ENCODE data around the gene ITGB5. TPM values are rescaled to one million over a fixed set of nuclear protein-coding genes. Genes with fewer than 3 reads are reported as not detected.

ITGB5 gene
- total RNA-seq, 1 experiment from 2014 or later: 146 TPM

DNA sequence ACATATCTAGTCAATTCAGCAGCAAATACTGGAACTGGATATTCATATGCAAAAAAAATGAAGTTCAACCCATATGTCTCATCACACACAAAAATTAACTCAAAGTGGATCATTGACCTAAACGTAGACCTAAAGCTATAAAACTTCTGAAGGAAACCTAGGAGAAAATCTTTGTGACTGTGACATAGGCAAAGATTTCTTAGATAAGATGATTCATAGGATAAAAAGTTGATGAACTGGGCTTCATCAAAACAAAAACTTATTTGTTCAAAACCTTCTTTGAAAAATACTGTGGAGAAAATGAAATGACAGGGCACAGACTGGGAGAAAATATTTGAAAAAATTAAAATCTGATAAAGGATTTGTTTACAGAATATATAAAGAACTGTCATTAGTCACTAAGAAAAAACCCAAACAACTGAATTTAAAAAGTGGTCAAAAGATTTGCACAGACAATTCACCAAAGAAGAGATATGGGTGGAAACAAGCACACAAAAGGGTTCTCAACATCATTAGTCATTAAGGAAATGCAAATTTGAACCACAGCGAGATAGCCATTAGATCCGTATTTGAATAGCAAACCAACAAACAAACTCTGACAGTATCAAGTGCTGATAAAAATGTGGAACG lies 62.8 kb downstream of the ITGB5 start:
- no peak overlapping the region for H3K27ac ChIP-seq (ENCODE audit: insufficient read length, low read depth, low read length)
- H3K36me3 Mint-ChIP-seq (ENCODE audit: insufficient read depth in 1 of 3, low read depth in 3 of 3): peaks cover 28 to 37% (median 34%) of the 10 kb centered on the region in 3 experiments
- no CpG with 5 or more reads among the region's 4 CpGs for WGBS (ENCODE audit: extremely low coverage, insufficient read length, low lambda C conversion rate)

More for the DNA sequence above, 62.8 kb downstream of the ITGB5 start:
- H3K18ac ChIP-seq (ENCODE audit: insufficient read length, low read depth, low read length): no peak overlapping the region
- no peaks in the 10 kb centered on the region for H3K79me1 ChIP-seq (ENCODE audit: insufficient read depth, low read depth, low read length, poor library complexity, severe bottlenecking)
- Mint-ChIP-seq H3K4me3 (no peak overlapping the region), H3K27ac (no peak overlapping the region; a peak in 1 of 7 replicates), H3K9me3 (no peaks in the 10 kb centered on the region), H3K27me3 (ENCODE audit: low read depth) (no peaks in the 10 kb centered on the region), H3K4me1 (peaks cover 44 to 52% of the 10 kb centered on the region in 2 experiments)
- no peak overlapping the region for H3K56ac ChIP-seq (ENCODE audit: insufficient read length, low read depth, low read length)
- no peaks in the 10 kb centered on the region for H3K23me2 ChIP-seq (ENCODE audit: insufficient read length, low read depth, low read length, poor library complexity, severe bottlenecking)
- TF ChIP-seq, protein P1, sequence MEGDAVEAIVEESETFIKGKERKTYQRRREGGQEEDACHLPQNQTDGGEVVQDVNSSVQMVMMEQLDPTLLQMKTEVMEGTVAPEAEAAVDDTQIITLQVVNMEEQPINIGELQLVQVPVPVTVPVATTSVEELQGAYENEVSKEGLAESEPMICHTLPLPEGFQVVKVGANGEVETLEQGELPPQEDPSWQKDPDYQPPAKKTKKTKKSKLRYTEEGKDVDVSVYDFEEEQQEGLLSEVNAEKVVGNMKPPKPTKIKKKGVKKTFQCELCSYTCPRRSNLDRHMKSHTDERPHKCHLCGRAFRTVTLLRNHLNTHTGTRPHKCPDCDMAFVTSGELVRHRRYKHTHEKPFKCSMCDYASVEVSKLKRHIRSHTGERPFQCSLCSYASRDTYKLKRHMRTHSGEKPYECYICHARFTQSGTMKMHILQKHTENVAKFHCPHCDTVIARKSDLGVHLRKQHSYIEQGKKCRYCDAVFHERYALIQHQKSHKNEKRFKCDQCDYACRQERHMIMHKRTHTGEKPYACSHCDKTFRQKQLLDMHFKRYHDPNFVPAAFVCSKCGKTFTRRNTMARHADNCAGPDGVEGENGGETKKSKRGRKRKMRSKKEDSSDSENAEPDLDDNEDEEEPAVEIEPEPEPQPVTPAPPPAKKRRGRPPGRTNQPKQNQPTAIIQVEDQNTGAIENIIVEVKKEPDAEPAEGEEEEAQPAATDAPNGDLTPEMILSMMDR (conservative IDR thresholded peaks at IDR 0.05): no peak
- no peaks in the 10 kb centered on the region for H4K20me1 ChIP-seq (ENCODE audit: control insufficient read depth, insufficient read depth, insufficient read length)
- no peak overlapping the region for H2BK12ac ChIP-seq (ENCODE audit: insufficient read length, low read depth, low read length)
- H3K4ac ChIP-seq (ENCODE audit: low read depth, low read length): no peak overlapping the region
- H2AFZ ChIP-seq (ENCODE audit: low read length): no peak overlapping the region
- H2AK5ac ChIP-seq (ENCODE audit: insufficient read length, low read length): no peak overlapping the region
- no peak overlapping the region for H3T11ph ChIP-seq (ENCODE audit: low read length)
- no peak overlapping the region for H3K9ac ChIP-seq (ENCODE audit: extremely low read depth, insufficient read length, low read length)
- no peaks in the 10 kb centered on the region for H3K27me3 ChIP-seq (ENCODE audit: insufficient read depth, low read length)
- H3K4me2 ChIP-seq (ENCODE audit: insufficient read depth, insufficient read length, low read length): no peak overlapping the region
- H3K9me3 ChIP-seq (ENCODE audit: control insufficient read depth, low read depth, low read length): no peaks in the 10 kb centered on the region
- no peak for DNase-seq
- H3K23ac ChIP-seq (ENCODE audit: insufficient read length, low read depth, low read length): no peak overlapping the region
- H3K4me1 ChIP-seq (ENCODE audit: insufficient read depth, low read length): peaks cover 14% of the 10 kb centered on the region; the same call in 1 of the 2 replicates
- H3K79me2 ChIP-seq (ENCODE audit: insufficient read depth, low read length): no peaks in the 10 kb centered on the region
- H2BK5ac ChIP-seq (ENCODE audit: insufficient read length, low read length): no peak overlapping the region
- no peak overlapping the region for H4K8ac ChIP-seq (replicated peaks; ENCODE audit: insufficient read length, low read depth, low read length)
- no peak overlapping the region for H4K5ac ChIP-seq (ENCODE audit: insufficient read length, low read depth, low read length)
- H2BK20ac ChIP-seq (ENCODE audit: low read depth, low read length, poor library complexity, severe bottlenecking): no peak overlapping the region
- no peak overlapping the region for H2BK15ac ChIP-seq (ENCODE audit: low read depth, low read length)
- H4K91ac ChIP-seq (ENCODE audit: insufficient read length, low read depth, low read length): no peak overlapping the region
- no peak overlapping the region for H3K14ac ChIP-seq (ENCODE audit: insufficient read depth, low read length)
- no peak overlapping the region for H2BK120ac ChIP-seq (ENCODE audit: low read depth, low read length, poor library complexity, severe bottlenecking)
